NCI-H187 (cell line): Measurements from ENCODE around the gene GATA3.

Experiments
- DNase-seq, 2 experiments: peaks; one replicate each; lab custom pipeline; 2025; lab: John Stamatoyannopoulos, UW

The GATA3 gene

DNA sequence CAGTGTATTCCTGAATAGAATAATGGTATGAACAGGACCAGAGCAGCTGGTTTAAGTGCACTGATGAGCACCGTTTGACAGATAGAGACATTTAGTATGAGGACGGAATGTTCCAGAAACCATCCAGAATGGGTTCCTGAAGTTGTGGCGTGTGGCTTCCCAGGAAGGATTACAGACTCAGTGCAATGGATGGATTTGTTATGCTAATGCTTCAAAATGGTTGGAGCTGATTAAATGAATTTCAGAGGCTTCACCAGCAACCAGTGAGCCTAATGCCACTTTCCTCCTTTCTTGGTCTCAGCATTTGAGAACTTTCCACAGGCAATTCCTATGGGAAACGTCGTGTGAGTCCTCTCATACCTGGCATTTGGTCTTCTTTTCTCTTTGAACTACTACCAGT is 9.9 kb downstream of the GATA3 start:
- no peak for DNase-seq

- no peak for DNase-seq
These were observed 11.2 kb downstream of the GATA3 start for GRCh38 chr10:8065651-8066050.

- DNase-seq = no peak
These were observed 11.6 kb downstream of the GATA3 start for GRCh38 chr10:8066124-8066523.

DNA sequence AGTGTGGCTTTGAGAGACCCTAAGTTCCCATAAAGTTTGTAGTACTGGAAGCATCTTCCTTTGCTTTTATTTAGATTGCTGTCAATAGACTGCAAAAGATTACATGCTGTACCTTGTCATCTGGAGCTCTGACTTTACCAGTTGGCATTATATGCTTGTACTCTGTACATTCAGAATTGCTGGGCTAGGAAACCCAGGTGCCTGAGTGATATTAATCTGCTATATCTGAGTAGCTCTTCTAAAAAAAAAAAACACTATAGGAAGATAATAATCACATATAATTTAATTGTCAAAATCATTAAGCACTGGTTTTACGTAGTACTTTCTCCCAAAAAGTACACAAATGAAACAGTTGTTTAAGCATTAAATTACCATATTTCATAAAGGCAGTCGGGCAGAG is 12.3 kb downstream of the GATA3 start:
- DNase-seq = no peak

DNA sequence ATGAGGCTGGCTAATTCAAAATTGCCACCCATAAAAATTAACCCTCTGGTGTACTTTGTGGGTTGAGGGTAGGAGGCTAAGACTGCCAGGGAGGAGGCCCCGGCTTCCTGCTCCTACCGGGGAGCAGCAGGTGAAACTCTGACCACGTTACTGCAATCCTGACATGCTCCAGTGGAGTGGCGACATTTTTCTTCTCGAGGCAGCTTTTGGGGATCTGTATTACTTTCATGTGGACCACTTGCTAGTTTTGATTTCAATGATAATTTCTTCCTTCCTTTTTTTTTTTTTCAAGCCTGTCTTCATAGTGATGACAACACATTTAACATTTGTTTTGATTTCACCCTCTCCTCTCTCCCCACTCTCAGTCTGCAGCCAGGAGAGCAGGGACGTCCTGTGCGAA is 14.6 kb downstream of the GATA3 start:
- no peak for DNase-seq

DNA sequence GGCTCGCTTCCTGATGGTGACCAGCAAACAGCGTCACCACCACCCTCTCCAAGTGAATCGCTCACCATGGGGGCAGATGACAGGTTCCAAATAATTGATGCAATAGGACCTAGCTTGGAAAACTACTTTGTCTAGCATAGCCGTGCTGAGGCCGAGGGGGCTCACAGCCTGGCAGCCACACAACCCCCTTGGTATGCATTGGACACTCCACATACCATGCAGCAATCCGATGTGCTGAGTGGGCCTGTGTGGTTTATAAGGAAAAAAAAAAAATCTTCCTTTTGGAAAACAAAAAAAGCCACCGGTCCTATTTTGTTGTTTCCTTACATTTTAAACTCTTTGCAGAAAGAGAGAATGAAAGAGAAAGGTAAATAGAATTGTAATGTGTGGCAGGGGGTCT is 15.1 kb downstream of the GATA3 start:
- no peak for DNase-seq

DNA sequence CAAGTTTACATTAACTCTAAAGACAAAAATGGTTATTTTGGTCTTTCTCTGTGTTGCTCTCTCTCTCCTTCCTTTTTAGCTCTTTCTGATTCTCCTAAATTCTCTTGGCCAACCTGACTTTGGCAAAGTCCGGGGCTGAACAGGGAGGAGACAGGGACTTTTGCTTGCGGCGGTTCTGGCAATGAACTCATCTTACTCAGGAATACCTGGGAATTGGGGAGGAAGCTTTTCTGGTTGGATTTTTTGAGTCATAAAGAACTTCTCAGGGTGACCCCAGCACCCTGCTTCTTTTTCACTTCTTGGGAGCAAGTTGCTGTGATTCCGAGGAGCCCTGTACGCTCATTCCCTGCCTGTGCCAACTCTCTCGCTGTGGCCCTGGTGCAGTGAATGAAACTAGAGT is 16.0 kb downstream of the GATA3 start:
- no peak for DNase-seq

GRCh38 chr10:8071006-8071405 is 16.5 kb downstream of the GATA3 start:
- no peak for DNase-seq

DNA sequence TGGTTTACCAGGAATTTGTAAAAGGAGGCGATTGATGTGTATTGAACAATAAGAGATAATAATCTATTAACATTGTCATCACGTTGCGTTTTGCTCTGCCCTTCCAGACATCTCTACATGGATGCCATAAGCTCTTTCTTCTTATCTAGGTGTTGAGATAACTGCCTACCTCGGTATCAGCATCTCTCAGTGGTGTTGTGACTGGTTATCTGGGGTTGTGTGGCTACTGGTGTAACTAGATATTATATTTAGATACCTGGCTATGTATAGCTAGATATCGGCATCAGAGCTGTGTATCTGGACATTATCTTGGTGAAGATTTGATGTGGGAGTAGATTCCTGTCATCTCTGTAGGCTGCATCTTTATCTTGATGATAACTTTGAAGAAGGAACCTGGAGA is 17.2 kb downstream of the GATA3 start:
- DNase-seq = no peak

GRCh38 chr10:8072211-8072610 is 17.7 kb downstream of the GATA3 start:
- no peak for DNase-seq

- DNase-seq = no peak
These were observed 19.4 kb downstream of the GATA3 start for GRCh38 chr10:8073691-8074416.

- DNase-seq = no peak
These were observed 20.4 kb downstream of the GATA3 start for GRCh38 chr10:8074881-8075280.

GRCh38 chr10:8075282-8076260 is 21.1 kb downstream of the GATA3 start:
- DNase-seq = no peak

DNA sequence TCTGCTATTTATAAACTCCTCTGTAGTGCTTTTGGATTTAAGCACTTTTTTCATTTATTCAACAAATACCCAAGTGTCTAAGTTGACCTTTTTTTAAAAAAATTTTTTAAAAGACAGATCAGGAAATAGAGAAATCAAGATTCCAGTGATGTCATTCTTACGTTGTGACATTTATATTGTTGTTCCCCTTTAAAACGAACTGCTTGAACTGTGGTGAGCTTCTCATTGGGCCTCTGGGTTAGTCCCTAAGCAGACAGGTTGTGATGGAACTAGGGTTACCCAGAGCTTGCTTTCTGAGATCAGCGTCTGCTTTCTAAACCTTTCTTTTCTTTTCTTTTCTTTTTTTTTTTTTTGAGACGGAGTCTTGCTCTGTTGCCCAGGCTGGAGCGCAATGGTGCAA is 22.4 kb downstream of the GATA3 start:
- no peak for DNase-seq

DNA sequence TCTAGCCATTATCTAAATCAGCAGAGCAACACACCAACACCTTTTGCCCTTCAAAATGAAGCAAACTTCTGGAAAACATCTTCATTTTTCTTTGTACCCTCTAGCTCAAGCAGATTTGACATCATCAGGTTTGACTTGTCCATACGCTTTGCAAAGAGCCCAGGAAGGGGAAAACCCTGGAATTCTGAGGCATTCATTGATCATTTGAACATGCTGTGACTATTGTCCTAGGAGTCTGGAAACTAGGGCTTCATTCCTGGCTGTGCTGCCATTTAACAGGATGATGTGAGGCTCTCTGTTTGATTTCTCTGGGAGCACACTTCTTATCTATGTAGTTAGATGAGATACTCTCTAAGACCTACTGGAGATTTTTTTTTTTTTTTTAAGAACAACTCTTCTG is 23.5 kb downstream of the GATA3 start:
- no peak for DNase-seq

GRCh38 chr10:8079126-8079525 is 24.6 kb downstream of the GATA3 start:
- DNase-seq = no peak

DNA sequence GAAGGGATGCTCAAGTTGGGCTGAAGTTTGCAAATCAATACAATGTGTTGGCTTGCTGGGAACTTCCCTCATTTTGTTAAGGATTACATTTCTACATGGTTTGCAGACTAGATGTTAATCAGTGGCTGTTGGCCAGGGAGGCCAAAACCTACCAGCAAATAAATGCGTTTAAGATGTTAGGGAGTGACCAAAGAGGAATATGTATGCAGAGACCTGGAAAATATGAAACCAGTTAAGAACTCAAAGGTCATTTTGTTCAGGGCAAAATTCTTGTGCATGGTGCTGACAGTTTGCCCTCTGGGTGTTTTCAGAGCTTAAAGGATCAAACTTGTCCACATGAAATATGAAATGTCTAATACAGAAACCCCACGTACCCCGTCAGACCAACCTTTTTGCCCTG is 30.3 kb downstream of the GATA3 start:
- no peak for DNase-seq

- DNase-seq = no peak
These were observed 30.8 kb downstream of the GATA3 start for GRCh38 chr10:8085251-8085650.

GRCh38 chr10:8086315-8086714 is 31.8 kb downstream of the GATA3 start:
- no peak for DNase-seq

- DNase-seq = no peak
These were observed 34.0 kb downstream of the GATA3 start for GRCh38 chr10:8088504-8088903.

GRCh38 chr10:8092428-8092827 is 37.9 kb downstream of the GATA3 start:
- no peak for DNase-seq

DNA sequence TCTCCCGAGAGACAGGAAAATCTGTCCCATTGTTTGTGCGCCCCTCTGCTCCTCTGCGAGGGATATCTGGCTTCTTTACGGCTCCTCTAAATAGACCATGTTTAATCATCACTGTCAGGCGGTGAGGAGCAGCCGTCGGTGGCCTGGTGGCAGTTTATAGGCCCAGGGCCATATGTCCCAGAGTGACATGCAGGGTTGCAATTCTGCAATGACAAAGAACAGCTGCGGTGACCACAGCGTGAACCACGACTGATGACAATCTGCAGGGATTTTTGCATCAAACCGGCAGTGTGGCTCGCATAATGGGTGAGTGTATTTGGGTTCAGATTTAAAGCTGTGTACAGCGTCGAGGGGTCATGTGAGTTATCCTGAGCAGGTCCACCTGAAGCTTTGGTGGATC is 41.5 kb downstream of the GATA3 start:
- no peak for DNase-seq

DNA sequence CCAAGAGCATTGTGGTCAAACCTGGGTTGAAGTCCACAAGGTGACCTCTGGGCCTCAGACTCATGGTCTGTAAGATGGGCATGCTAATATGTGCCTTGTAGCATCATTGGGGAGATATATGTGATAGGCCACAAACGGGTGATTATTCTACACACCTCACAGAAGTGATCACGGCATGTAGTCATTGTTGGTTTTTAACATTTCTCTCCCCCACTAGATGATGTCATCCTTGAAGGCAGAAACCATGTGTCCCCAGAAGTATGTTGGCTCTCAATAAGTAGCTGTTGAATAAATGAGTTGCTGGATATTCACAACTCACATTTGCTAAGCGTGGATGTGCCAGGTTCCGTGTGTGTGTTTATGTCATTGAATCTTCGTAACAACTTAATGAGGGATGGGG is 42.4 kb downstream of the GATA3 start:
- DNase-seq = no peak
